Brain microvascular endothelial cell (primary cell): ENCODE results near the gene TREX2.
A peak's percentile ranks its signal among the peaks of the same experiment; 100 is the strongest.

Experiments used
- DNase-seq: peaks from one replicate; pipeline ENCODE4 v3.0.0-alpha.2; 2020
- H3K27ac ChIP-seq: fragments of 250-450 bp; sonication (Bioruptor Pico); 2 replicates; pipeline ENCODE4 v1.5.1; 2020; ENCODE audit warnings: mild to moderate bottlenecking, moderate library complexity
- H3K27me3 ChIP-seq: fragments of 250-450 bp; sonication (Bioruptor Pico); replicated peaks from 2 replicates; pipeline ENCODE4 v1.5.1; 2020; ENCODE audit warnings: mild to moderate bottlenecking
- H3K36me3 ChIP-seq: fragments of 250-450 bp; sonication (Bioruptor Pico); replicated peaks from 2 replicates; pipeline ENCODE4 v1.5.1; 2020; ENCODE audit warnings: mild to moderate bottlenecking
- H3K4me3 ChIP-seq: 2 replicates; pipeline ENCODE4 v1.5.1; 2011; ENCODE audit warnings: low read depth, mild to moderate bottlenecking, control low read depth, low read length, moderate library complexity
- in situ Hi-C: cut with HindIII; loops from 2 replicates; pipeline ENCODE4 v1.10.0; 2017; ENCODE audit warnings: low sequenced_read_pairs, low pct_ligation_motif_present
- TF ChIP-seq, protein P1 (sequence below): IDR thresholded peaks from 2 replicates; pipeline ENCODE4 v1.5.1; 2011; ENCODE audit warnings: low read depth, mild to moderate bottlenecking, moderate library complexity, low read length, control low read depth, inconsistent platforms; ENCODE audit errors: missing control alignments

TREX2 gene

DNA sequence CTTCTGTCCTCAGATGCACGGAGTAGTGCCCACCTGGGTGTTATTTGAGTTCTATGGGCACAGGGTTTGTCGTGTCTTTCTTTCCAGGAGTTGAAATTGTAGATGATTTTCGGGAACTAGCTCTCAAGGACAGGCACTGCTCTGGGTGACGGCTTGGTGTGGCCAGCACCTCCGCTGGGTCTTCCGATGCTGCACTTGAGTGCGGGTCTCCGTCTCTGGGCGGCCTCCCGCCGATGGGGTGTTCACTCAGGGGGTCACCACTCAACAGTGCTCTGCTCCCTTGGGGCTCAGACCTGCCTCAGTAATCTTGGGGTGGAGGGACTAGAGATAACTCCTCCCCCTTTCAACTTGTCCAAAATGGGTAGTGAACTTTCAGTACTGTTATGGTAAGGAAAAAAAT is 32.1 kb downstream of the TREX2 start:
- Histone ChIP-seq H3K27ac (no peak overlapping the region), H3K4me3 (no peak overlapping the region), H3K36me3 (no peaks in the 10 kb centered on the region), H3K27me3 (peaks cover 3% of the 10 kb centered on the region)
- no peak for DNase-seq
- in situ Hi-C loops: no loop called here
- TF ChIP-seq, protein P1, sequence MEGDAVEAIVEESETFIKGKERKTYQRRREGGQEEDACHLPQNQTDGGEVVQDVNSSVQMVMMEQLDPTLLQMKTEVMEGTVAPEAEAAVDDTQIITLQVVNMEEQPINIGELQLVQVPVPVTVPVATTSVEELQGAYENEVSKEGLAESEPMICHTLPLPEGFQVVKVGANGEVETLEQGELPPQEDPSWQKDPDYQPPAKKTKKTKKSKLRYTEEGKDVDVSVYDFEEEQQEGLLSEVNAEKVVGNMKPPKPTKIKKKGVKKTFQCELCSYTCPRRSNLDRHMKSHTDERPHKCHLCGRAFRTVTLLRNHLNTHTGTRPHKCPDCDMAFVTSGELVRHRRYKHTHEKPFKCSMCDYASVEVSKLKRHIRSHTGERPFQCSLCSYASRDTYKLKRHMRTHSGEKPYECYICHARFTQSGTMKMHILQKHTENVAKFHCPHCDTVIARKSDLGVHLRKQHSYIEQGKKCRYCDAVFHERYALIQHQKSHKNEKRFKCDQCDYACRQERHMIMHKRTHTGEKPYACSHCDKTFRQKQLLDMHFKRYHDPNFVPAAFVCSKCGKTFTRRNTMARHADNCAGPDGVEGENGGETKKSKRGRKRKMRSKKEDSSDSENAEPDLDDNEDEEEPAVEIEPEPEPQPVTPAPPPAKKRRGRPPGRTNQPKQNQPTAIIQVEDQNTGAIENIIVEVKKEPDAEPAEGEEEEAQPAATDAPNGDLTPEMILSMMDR: no peak

DNA sequence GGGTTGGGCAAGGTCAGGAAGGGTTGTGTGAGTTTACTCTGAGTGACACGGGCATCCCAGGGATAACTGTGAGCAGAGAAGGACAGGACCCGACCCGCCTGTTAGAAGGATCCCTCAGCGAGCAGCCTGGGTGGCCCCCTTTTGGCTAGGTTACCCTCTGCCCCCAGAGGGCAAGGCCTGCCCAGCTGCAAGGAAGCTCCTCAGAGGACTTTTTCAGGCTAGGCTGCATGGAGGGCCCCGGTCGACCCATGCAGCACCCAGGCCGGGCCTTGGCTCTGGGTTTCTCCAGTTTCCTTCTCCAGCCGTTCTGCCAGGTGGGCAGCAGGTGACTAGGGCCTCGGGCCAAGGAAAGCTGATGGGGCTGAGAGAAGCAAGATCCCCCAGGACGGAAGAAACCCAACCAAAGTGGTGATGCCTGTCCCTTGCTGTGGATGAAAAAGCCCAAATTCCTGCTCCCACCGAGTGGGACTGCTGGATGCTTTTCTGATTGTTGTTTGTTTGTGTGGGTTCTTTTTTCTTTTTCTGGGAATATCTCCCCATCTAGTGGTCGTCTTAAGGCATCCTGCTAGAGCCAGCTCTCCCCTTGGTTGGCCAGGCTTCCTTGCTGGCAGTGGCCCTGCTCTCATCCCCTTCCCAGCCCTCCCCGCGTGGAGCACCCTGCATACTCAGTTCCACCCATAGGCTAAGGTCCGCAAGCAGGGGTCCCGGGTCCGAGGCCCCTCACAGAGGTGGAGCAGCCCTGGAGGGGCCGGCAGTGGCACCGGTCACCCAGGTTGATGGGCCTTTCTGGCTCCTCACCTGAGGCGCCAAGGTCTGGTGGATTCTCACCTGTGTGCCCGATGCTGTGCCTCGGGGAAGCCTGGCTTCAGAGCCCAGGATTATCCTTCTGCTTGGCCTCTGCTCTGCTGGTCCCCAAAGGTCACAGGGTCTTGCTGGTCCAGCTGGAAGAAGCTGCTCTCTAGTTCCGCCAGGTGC is 32.8 kb downstream of the TREX2 start:
- Histone ChIP-seq H3K27me3 (peaks cover 3% of the 10 kb centered on the region), H3K27ac (no peak overlapping the region), H3K4me3 (no peak overlapping the region), H3K36me3 (no peaks in the 10 kb centered on the region)
- TF ChIP-seq, protein P1: peak; percentile 35
- in situ Hi-C loops: no loop called here
- no peak for DNase-seq

DNA sequence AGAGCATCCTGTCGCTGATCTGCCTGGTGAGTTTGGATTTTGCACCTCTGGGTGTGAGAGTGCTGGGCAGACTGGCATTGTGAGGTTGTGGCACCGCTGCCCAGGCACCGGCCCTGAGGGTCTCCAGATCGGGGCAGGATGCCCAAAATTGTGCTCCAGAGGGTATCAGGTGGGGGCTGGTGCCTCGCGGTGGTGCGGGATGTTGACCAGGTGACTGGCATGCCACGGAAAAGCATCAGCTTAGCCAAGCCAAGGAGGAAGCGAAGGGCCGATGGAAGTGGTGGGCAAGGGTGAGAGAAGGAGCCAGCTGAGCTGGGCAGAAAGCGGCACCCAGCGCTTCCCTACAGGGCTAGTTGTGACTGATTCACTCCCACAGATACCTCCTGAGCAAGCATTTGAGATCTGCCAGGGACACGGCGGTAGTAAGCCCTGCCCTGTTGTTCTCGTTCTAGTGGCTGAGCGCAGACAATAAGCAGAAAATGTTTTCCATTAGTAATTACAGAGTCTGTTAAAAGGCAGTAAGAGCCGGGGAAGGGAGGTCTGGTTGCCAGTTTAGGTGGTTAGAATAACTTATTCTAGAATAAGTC is 33.8 kb downstream of the TREX2 start:
- no peak overlapping the region for H3K4me3 ChIP-seq
- no peaks in the 10 kb centered on the region for H3K36me3 ChIP-seq
- H3K27ac ChIP-seq: no peak overlapping the region
- TF ChIP-seq, protein P1: no peak
- peaks cover 3% of the 10 kb centered on the region for H3K27me3 ChIP-seq
- in situ Hi-C loops: no loop called here
- DNase-seq: no peak

DNA sequence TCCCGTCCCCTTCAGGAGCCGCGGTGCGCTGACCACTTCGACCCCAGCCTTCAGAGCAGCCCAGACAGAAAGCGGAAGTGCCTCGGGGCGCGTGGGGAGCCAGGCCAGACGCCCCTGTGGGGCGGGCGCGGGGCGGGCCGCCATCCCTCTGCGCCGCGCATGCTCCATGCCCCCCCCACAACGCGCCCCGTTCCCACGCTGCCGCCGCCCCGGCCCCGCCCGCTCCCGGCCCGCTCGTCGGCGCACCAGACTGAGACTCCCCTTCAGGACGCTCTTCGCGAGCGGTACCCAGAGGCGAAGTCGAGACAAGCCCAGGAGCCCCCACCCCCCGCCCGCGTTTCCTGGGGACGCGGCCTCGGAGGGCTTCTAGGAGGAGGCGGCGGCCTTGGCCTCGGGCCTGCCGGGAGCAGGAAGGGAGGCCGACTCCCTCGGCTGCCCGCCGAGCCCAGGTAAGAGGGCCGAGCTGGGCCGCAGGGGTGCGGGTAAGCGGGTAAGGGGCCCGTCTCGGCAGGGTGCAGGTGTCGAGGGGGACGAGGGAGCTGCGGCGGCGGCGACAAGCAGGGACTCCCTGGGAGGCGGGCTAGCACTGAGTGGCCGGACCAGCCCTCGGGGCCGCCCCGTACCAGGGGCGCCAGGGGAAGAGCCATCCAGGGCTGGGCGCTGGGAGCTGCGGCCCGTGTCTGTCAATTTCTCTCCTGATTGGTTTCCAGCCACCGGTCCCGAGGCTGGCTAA is 34.4 kb downstream of the TREX2 start, which contains the start of gene ZFP92:
TSS of gene ZFP92 (plus strand) at position 218 of the 733 bp plus-strand sequence. CDS start 6,851 bp downstream, outside the sequence.
- Histone ChIP-seq H3K27ac (no peak within 1 kb of the TSS), H3K27me3 (peaks cover 3% of the 10 kb centered on the region), H3K36me3 (no peaks in the 10 kb centered on the region), H3K4me3 (peak within 1 kb of the TSS; percentile 46)
- in situ Hi-C loops: no loop called here
- no peak for DNase-seq
- TF ChIP-seq, protein P1: no peak

DNA sequence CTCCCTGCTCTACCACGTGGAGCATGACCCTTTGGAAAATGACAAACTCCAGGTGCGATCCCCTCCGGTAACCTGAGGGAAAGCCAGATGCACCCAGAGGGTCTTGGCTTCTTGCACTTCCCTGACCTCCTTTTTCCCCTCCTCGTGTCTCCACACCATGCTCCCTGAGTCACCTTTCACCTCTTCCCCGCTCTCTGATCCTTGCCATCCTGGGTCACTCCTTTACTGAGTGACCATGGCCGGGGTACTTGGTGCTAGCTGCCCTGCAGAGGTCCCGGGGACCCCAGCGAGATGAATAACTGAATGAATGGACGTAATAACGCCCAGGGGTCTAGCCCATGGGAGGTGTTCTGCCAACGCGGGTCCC is 35.0 kb downstream of the TREX2 start:
- H3K27me3 ChIP-seq: peaks cover 3% of the 10 kb centered on the region
- no peak for DNase-seq
- in situ Hi-C loops: no loop called here
- H3K36me3 ChIP-seq: no peaks in the 10 kb centered on the region
- no peak overlapping the region for H3K27ac ChIP-seq
- TF ChIP-seq, protein P1: no peak
- peak overlapping the region; percentile 15 for H3K4me3 ChIP-seq
